Effector memory CD4-positive, alpha-beta T cell (primary cell): ENCODE results near the gene FAM156A.
"Not testable (repeated sequence)": the region's sequence is repeated elsewhere in the genome, so short reads cannot be mapped to it uniquely, and the experiment has no call there.

Experiments
- DNase-seq, 3 donors: peaks; one replicate each; pipeline ENCODE4 v3.0.0-alpha.2; 2020
- H3K27ac ChIP-seq: 2 replicates; pipeline ENCODE4 v1.7.0; 2013; ENCODE audit warnings: mild to moderate bottlenecking, low read length, moderate library complexity; ENCODE audit not compliant: insufficient read depth, poor library complexity, severe bottlenecking
- H3K27me3 ChIP-seq: replicated peaks from 2 replicates; pipeline ENCODE4 v1.7.0; 2013; ENCODE audit warnings: mild to moderate bottlenecking, low read length; ENCODE audit not compliant: insufficient read depth, control insufficient read depth, poor library complexity, severe bottlenecking
- H3K36me3 ChIP-seq: 2 replicates; pipeline ENCODE4 v1.7.0; 2013; ENCODE audit warnings: mild to moderate bottlenecking, low read length, moderate library complexity; ENCODE audit not compliant: control insufficient read depth, insufficient read depth
- H3K4me1 ChIP-seq: 2 replicates; pipeline ENCODE4 v1.7.0; 2013; ENCODE audit warnings: low read length, mild to moderate bottlenecking; ENCODE audit not compliant: control insufficient read depth, insufficient read depth, poor library complexity, severe bottlenecking
- H3K4me3 ChIP-seq: 2 replicates; pipeline ENCODE4 v1.7.0; 2013; ENCODE audit warnings: low read length, low read depth, mild to moderate bottlenecking; ENCODE audit not compliant: insufficient read depth, poor library complexity, severe bottlenecking
- H3K9me3 ChIP-seq: 2 replicates; pipeline ENCODE4 v1.7.0; 2013; ENCODE audit warnings: mild to moderate bottlenecking, low read length, moderate library complexity; ENCODE audit not compliant: control insufficient read depth
- total RNA-seq, 3 donors: gene quantifications; one replicate each; lab custom pipeline; 2026; lab: John Stamatoyannopoulos, UW

FAM156A gene
- 0.17 to 0.77 (median 0.26) reads per million in 3 donors for total RNA-seq

GRCh38 chrX:52958113-52958959 is at the start of gene FAM156A:
FAM156A (minus strand) TSS chrX:52958518; CDS start chrX:52948588, 9,930 bp downstream.
- not testable (repeated sequence) for H3K36me3 ChIP-seq, DNase-seq, H3K4me1 ChIP-seq, H3K27me3 ChIP-seq, H3K4me3 ChIP-seq, H3K9me3 ChIP-seq, H3K27ac ChIP-seq

- Histone ChIP-seq H3K9me3 (no peaks in the 10 kb centered on the region), H3K4me1 (no peaks in the 10 kb centered on the region), H3K27me3 (no peaks in the 10 kb centered on the region), H3K4me3 (no peak overlapping the region), H3K36me3 (no peaks in the 10 kb centered on the region), H3K27ac (no peak overlapping the region)
- DNase-seq, result no peak
These were observed 47.0 kb upstream of the FAM156A start for GRCh38 chrX:53005327-53005726.

- Histone ChIP-seq H3K9me3 (no peaks in the 10 kb centered on the region), H3K27me3 (no peaks in the 10 kb centered on the region), H3K4me1 (no peaks in the 10 kb centered on the region), H3K27ac (no peak overlapping the region), H3K36me3 (no peaks in the 10 kb centered on the region), H3K4me3 (no peak overlapping the region)
- DNase-seq, result no peak
These were observed 46.5 kb upstream of the FAM156A start for GRCh38 chrX:53004811-53005210.

DNA sequence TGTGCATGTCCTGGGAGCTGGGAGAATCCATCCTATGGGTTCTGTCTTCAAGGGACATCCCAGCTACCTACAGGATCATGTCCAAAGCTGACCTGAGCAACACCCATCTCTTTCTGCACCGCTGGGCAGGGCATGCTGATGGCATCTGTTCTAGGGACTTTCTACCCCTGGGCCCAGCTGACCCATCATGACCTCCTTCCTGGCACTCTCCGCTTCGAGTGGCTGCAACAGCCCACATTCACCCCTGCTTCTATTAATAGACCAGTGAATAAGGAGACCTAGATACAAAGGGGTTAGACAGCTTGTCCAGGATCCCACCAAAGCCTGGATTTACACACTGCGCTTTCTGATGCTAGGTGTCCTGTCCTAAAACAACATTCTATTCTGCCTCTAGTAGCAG is 45.7 kb upstream of the FAM156A start:
- no peak overlapping the region for H3K27ac ChIP-seq
- no peaks in the 10 kb centered on the region for H3K36me3 ChIP-seq
- H3K4me1 ChIP-seq, result no peaks in the 10 kb centered on the region
- H3K9me3 ChIP-seq, result no peaks in the 10 kb centered on the region
- no peak overlapping the region for H3K4me3 ChIP-seq
- no peak for DNase-seq
- H3K27me3 ChIP-seq, result no peaks in the 10 kb centered on the region

DNA sequence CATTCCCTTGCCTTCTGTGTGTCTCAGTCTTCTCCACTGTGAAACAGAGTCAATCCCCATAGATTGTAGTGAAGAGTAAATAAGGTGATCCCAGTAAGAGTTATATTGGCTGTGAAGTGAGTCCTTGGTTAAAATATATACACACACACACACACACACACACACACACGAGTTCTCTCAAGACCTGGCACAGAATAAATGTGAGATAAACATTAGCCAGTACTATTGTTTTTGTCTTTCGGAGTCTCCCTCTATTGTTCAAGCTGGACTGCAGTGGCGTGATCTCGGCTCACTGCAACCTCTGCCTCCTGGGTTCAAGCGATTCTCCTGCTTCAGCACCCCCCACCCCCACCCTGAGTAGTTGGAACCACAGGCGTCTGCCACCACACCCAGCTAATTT is 44.8 kb upstream of the FAM156A start:
- DNase-seq, result no peak
- H3K9me3 ChIP-seq, result no peaks in the 10 kb centered on the region

DNA sequence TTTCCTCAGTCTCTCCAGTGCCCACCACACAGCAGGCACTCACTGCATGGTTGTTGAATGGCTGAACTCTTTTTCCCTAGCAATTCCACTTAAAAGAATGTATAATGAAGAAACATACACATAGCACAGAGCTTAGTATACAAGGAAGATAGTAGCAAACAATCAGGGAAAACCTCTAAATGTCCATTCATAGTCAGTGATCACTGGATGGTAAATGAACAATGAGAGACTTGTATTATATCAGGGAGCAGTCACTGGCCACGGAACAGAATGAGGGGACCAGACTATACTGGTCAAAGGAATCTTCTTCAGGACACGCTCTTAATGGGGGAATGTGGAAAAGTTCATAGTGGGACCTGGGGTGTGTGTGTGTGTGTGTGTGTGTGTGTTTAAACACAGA is 43.6 kb upstream of the FAM156A start:
- Histone ChIP-seq H3K27ac (no peak overlapping the region), H3K4me3 (no peak overlapping the region), H3K27me3 (no peaks in the 10 kb centered on the region), H3K4me1 (no peaks in the 10 kb centered on the region), H3K9me3 (no peaks in the 10 kb centered on the region), H3K36me3 (no peaks in the 10 kb centered on the region)
- DNase-seq, result no peak

More for the DNA sequence above, 44.8 kb upstream of the FAM156A start:
- no peaks in the 10 kb centered on the region for H3K27me3 ChIP-seq
- no peak overlapping the region for H3K4me3 ChIP-seq
- no peak overlapping the region for H3K27ac ChIP-seq
- no peaks in the 10 kb centered on the region for H3K4me1 ChIP-seq
- H3K36me3 ChIP-seq, result no peaks in the 10 kb centered on the region

DNA sequence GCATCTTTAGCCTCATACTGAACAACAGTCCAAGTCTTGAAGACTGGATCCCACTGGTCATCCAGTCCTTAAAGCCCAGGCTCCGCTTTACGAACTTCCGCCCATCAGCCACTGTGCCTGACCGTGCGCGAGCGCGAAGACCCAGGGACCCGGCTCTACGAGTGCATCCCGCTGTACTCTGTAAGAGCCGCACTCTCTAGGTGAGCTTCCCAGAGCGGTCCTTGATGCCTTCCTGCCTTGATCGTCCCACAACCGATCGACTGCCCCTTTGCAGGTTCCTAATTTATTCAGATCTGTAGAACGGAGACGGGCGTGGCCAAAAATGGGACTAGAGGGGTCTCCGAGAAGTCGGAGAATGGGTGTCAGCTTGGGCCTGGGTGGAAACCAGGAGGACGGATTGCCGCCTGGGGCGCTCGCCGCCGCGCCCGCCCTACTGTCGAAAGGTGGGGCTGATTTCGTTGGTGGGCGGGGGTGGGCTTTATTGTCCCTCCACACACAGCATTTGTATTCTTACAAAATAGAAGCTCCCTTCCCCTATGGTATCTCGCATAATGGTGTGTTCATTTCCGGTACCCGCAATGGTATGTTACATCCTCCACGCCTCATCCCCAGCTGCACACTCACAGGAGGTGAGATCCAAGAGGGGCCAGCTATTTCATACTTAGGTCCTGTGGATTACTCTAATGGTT is 42.3 kb upstream of the FAM156A start:
- no peak overlapping the region for H3K4me3 ChIP-seq
- DNase-seq, result no peak
- H3K36me3 ChIP-seq, result no peaks in the 10 kb centered on the region
- H3K4me1 ChIP-seq, result no peaks in the 10 kb centered on the region
- H3K9me3 ChIP-seq, result no peaks in the 10 kb centered on the region
- no peak overlapping the region for H3K27ac ChIP-seq
- no peaks in the 10 kb centered on the region for H3K27me3 ChIP-seq

DNA sequence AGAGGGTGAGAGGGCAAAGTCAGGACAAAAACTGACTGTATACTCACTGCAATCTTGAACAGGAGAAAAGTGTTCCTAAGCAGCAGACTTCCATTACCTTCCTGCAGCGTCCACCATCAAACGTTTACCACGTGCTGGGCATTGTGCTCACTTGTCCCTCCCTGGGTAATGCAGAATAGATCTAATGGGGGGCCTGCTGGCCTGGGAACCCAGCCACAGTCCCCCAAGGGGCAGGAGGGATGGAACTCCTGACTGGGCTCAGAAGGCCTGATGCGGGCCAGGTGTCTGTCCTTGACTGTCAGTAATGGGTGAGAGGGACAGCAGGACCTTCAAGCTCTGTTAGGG is 37.6 kb upstream of the FAM156A start:
- peak overlapping the region; percentile 87 for H3K27ac ChIP-seq
- no peaks in the 10 kb centered on the region for H3K27me3 ChIP-seq
- peak overlapping the region; percentile 68 for H3K4me3 ChIP-seq
- no peaks in the 10 kb centered on the region for H3K36me3 ChIP-seq
- no peak for DNase-seq
- H3K4me1 ChIP-seq, result no peaks in the 10 kb centered on the region
- H3K9me3 ChIP-seq, result no peaks in the 10 kb centered on the region

GRCh38 chrX:52995135-52995986 is 37.0 kb upstream of the FAM156A start:
- Histone ChIP-seq H3K27ac (peak overlapping the region; percentile 87), H3K27me3 (no peaks in the 10 kb centered on the region), H3K9me3 (no peaks in the 10 kb centered on the region), H3K4me3 (peak overlapping the region; percentile 68), H3K36me3 (no peaks in the 10 kb centered on the region), H3K4me1 (no peaks in the 10 kb centered on the region)
- peak; percentile 78 to 86 (median 85) for DNase-seq
